Activated naive CD8-positive, alpha-beta T cell treated with anti-CD3 and anti-CD28 coated beads, Interleukin-2, amount 50 U/mL, for 24 hours (primary cell): ENCODE results near the gene MLANA.

ENCODE experiments used
- ATAC-seq: fragments of 150-1000 bp; cut with Tn5 transposase; one replicate; pipeline ENCODE4 v1.10.0; 2021
- DNase-seq: peaks from one replicate; pipeline ENCODE4 v3.0.0; 2021
- H3K27ac Mint-ChIP-seq: one replicate; pipeline ENCODE4 v1.8.0; 2021; ENCODE audit warnings: mild to moderate bottlenecking, mixed read lengths
- H3K27me3 Mint-ChIP-seq: one replicate; pipeline ENCODE4 v1.8.0; 2021; ENCODE audit warnings: mixed read lengths
- H3K36me3 Mint-ChIP-seq: one replicate; pipeline ENCODE4 v1.8.0; 2021; ENCODE audit warnings: low read depth, mixed read lengths
- H3K4me1 Mint-ChIP-seq: one replicate; pipeline ENCODE4 v1.8.0; 2021; ENCODE audit warnings: mixed read lengths
- H3K4me3 Mint-ChIP-seq: one replicate; pipeline ENCODE4 v1.8.0; 2021; ENCODE audit warnings: mild to moderate bottlenecking, moderate library complexity, mixed read lengths
- H3K9me3 Mint-ChIP-seq: one replicate; pipeline ENCODE4 v1.8.0; 2021; ENCODE audit warnings: mixed read lengths

The MLANA gene

DNA sequence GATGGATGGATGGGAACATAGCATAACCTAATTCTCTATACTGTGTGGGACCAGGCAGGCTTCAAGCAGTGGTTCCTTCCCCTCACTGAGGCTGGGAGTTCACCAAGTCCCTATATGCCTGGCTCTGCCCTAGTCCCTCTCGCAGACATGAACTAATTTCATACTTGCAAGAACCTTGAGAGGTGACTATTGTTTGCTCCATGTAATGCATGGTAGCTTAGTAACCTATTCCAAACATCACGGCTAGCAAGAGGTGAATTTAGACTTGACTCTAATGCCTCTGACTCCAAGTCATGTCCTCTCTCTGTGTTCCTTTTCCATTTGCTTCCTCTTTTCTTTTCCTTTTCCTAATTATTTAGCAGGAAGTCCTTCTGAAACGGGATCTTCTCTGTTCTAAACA lies 31.9 kb upstream of the MLANA start:
- H3K4me1 Mint-ChIP-seq, result peaks cover 11% of the 10 kb centered on the region
- ATAC-seq, result no peak
- DNase-seq, result no peak
- H3K36me3 Mint-ChIP-seq, result peaks cover 2% of the 10 kb centered on the region
- H3K27me3 Mint-ChIP-seq, result no peaks in the 10 kb centered on the region
- no peak overlapping the region for H3K27ac Mint-ChIP-seq
- H3K9me3 Mint-ChIP-seq, result no peaks in the 10 kb centered on the region
- H3K4me3 Mint-ChIP-seq, result no peak overlapping the region

DNA sequence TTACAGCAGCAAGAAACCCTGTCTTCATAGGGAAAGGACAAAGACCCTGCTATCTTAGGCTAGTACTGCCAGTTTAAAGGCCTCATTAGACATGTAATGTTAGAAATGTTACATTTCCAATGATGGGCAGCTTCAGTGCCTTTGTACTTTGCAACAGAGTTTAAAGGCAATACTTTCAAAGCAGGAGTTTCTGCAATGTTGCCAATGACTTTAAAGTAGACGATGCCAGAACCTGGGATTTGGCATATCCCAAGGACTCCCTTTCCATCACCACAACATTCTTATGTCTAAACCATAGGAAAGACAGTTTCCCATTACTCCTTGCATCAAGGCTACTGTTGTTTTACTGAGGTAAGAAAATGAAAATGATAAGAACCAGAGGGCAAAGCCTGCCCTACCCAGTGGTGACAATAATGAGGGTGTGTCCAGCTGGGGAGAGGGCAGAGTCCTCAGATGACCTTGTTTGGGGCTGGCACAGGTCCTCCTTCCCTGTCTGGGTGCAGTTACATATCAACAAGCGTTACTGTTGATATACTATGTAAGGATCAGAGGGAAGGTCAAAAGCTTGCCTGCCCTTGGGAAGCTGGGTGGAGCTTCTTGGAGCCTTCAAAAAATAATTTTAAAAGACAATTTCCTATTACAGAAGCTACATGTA lies 27.5 kb upstream of the MLANA start:
- Mint-ChIP-seq H3K9me3 (no peaks in the 10 kb centered on the region), H3K36me3 (no peaks in the 10 kb centered on the region), H3K27ac (no peak overlapping the region), H3K4me1 (no peaks in the 10 kb centered on the region), H3K4me3 (no peak overlapping the region), H3K27me3 (no peaks in the 10 kb centered on the region)
- no peak for DNase-seq
- ATAC-seq, result no peak

GRCh38 chr9:5864446-5864845 lies 26.2 kb upstream of the MLANA start:
- Mint-ChIP-seq H3K4me3 (no peak overlapping the region), H3K27me3 (no peaks in the 10 kb centered on the region), H3K36me3 (no peaks in the 10 kb centered on the region), H3K9me3 (no peaks in the 10 kb centered on the region), H3K4me1 (peaks cover 1% of the 10 kb centered on the region), H3K27ac (no peak overlapping the region)
- DNase-seq, result no peak
- ATAC-seq, result no peak

DNA sequence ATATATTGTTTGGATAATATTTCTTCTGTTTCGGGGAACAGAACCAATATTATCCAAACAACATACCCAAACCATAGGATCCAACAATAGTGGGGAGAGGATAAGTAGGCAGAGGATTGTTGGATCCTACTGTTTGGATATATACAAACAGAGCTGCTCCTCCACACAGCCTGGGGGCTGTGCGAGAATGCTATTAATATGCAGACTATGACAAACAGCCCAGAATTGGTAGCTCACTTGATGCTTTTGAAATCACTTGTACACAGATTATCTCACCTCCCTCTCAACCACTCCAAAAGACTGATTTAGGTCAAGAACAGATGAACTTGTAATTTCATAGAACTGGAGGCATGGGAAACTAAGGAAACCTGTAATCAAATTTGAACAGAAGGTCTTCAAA lies 24.4 kb upstream of the MLANA start:
- ATAC-seq (no peak), DNase-seq (no peak)
- H3K27me3 Mint-ChIP-seq, result no peaks in the 10 kb centered on the region
- no peaks in the 10 kb centered on the region for H3K9me3 Mint-ChIP-seq
- H3K4me3 Mint-ChIP-seq, result no peak overlapping the region
- no peak overlapping the region for H3K27ac Mint-ChIP-seq
- peaks cover 7% of the 10 kb centered on the region for H3K4me1 Mint-ChIP-seq
- H3K36me3 Mint-ChIP-seq, result no peaks in the 10 kb centered on the region

- ATAC-seq (no peak), DNase-seq (no peak)
- H3K9me3 Mint-ChIP-seq, result no peaks in the 10 kb centered on the region
- H3K4me1 Mint-ChIP-seq, result peaks cover 7% of the 10 kb centered on the region
- no peak overlapping the region for H3K27ac Mint-ChIP-seq
- H3K36me3 Mint-ChIP-seq, result no peaks in the 10 kb centered on the region
- no peak overlapping the region for H3K4me3 Mint-ChIP-seq
- H3K27me3 Mint-ChIP-seq, result no peaks in the 10 kb centered on the region
Observed at GRCh38 chr9:5866685-5867084, 24.0 kb upstream of the MLANA start.

DNA sequence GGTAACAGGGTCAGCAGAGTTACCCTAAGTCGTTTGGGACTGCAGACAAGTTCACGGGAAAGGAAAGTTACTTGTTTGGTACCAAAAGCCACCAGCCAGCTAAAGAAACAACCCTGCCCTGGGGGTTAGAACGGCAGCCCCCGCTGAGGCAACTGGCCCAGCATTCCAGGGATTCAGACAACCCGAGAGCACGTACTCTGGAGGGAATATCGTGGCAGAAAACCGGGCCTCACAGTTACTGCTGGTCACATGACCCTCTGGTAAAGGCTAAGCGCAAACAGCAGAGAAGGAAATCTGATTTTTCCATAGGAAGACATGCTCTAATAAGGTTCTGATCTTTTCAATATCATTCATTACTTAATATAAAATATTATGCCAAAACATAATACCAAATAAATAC lies 22.5 kb upstream of the MLANA start:
- Mint-ChIP-seq H3K27ac (no peak overlapping the region), H3K4me3 (no peak overlapping the region), H3K27me3 (no peaks in the 10 kb centered on the region), H3K9me3 (no peaks in the 10 kb centered on the region), H3K36me3 (no peaks in the 10 kb centered on the region), H3K4me1 (peaks cover 7% of the 10 kb centered on the region)
- no peak for DNase-seq
- no peak for ATAC-seq

DNA sequence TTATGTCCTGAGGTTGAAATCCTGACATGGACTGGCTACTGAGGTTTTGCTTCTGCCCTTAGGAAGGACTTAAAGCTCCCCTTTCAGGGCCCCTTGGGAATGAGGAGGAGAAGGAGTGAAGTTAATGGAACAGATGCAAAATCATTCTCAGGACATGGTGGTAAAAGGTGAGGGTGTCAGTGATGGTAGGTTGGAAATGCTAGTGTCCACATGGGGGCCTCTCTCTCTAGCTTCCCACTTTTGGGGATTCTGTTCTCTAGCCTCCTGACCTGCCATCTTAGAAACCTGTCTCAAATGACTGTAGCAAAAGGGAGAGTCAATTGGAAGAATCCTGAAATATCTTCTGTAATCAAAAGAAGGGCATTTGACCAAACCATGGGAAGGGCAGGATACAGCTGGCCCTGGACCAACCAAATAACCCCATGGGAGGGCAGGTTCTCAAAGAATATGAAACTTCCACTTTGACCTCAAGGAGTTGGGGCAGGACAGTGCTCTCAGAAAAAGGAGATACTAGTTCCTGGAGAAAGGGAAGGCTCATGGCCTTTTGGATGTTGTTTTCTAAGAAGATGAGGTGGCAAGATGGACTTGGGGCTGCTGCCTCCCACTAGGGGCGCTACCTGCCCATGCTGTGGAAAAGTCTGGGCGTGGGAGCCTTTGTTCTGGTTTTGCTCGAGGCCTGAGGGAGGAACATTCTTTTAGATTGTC lies 21.2 kb upstream of the MLANA start:
- DNase-seq (peak; percentile 27), ATAC-seq (peak; percentile 46)
- peak overlapping the region; percentile 31 for H3K27ac Mint-ChIP-seq
- no peaks in the 10 kb centered on the region for H3K27me3 Mint-ChIP-seq
- no peak overlapping the region for H3K4me3 Mint-ChIP-seq
- H3K4me1 Mint-ChIP-seq, result peaks cover 7% of the 10 kb centered on the region
- H3K9me3 Mint-ChIP-seq, result no peaks in the 10 kb centered on the region
- H3K36me3 Mint-ChIP-seq, result no peaks in the 10 kb centered on the region

GRCh38 chr9:5870020-5870339 lies 20.7 kb upstream of the MLANA start:
- no peaks in the 10 kb centered on the region for H3K9me3 Mint-ChIP-seq
- no peak overlapping the region for H3K4me3 Mint-ChIP-seq
- peaks cover 7% of the 10 kb centered on the region for H3K4me1 Mint-ChIP-seq
- no peak for ATAC-seq
- peak overlapping the region; percentile 31 for H3K27ac Mint-ChIP-seq
- H3K27me3 Mint-ChIP-seq, result no peaks in the 10 kb centered on the region
- DNase-seq, result no peak
- H3K36me3 Mint-ChIP-seq, result no peaks in the 10 kb centered on the region

- Mint-ChIP-seq H3K9me3 (no peaks in the 10 kb centered on the region), H3K4me3 (no peak overlapping the region), H3K27me3 (no peaks in the 10 kb centered on the region), H3K36me3 (no peaks in the 10 kb centered on the region), H3K4me1 (peaks cover 7% of the 10 kb centered on the region), H3K27ac (no peak overlapping the region)
- no peak for ATAC-seq
- no peak for DNase-seq
Observed at GRCh38 chr9:5870691-5871090, 20.0 kb upstream of the MLANA start.

DNA sequence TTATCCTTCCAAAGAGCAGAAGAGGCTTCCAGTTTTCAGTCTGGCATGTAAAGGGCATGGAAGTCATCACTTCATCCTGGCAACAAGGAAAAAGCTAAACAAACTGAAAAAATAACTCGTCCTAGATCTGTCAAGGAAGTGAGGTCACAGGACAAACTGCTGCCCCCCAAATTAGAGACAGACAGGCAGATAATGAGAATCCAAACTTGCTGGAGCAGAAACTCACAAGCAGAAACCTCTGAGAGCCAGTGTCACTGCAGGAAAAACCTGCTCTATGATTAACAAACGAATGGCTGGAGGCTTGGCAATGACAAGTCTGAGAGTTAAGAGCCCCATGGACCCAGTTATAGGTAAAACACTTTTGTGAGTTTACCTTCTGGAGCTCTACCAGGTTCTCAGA lies 18.9 kb upstream of the MLANA start:
- H3K4me3 Mint-ChIP-seq, result no peak overlapping the region
- ATAC-seq, result no peak
- DNase-seq, result no peak
- no peaks in the 10 kb centered on the region for H3K27me3 Mint-ChIP-seq
- H3K4me1 Mint-ChIP-seq, result peaks cover 7% of the 10 kb centered on the region
- H3K36me3 Mint-ChIP-seq, result no peaks in the 10 kb centered on the region
- no peak overlapping the region for H3K27ac Mint-ChIP-seq
- H3K9me3 Mint-ChIP-seq, result no peaks in the 10 kb centered on the region

DNA sequence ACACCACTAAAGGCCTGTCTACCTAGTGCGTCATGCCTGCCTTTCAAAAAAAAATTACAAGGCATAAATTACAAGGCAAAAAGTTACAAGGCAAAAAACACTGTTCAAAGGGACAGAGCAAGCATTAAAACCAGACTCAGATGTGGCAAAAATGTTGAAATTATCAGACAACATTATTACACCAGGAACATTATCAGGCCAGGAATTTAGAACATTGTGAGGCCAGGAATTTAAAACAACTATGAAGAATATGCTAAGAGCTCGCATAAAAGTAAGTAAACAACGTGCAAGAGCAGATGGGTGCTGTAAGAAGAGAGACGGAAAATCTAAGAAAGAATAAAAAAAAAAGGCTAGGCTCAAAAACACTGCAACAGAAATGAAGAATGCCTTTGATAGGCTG lies 18.2 kb upstream of the MLANA start:
- ATAC-seq (no peak), DNase-seq (no peak)
- no peak overlapping the region for H3K4me3 Mint-ChIP-seq
- no peak overlapping the region for H3K27ac Mint-ChIP-seq
- H3K4me1 Mint-ChIP-seq, result peaks cover 7% of the 10 kb centered on the region
- H3K27me3 Mint-ChIP-seq, result no peaks in the 10 kb centered on the region
- H3K9me3 Mint-ChIP-seq, result no peaks in the 10 kb centered on the region
- H3K36me3 Mint-ChIP-seq, result no peaks in the 10 kb centered on the region

DNA sequence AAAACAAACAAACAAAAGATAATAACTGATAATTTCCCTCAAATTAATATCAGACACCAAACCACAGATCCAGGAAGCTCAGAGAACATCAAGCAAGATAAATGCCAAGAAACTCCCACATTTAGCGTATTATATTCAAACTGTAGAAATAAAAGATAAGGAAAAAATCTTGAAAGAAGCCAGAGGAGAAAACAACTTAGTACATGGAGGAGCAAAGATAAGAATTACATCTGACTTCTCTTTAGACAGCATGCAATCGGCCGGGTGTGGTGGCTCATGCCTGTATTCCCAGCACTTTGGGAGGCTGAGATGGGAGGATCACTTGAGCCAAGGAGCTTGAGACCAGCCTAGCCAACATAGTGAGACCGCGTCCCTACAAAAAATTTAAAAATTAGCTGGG lies 17.2 kb upstream of the MLANA start:
- ATAC-seq, result no peak

DNA sequence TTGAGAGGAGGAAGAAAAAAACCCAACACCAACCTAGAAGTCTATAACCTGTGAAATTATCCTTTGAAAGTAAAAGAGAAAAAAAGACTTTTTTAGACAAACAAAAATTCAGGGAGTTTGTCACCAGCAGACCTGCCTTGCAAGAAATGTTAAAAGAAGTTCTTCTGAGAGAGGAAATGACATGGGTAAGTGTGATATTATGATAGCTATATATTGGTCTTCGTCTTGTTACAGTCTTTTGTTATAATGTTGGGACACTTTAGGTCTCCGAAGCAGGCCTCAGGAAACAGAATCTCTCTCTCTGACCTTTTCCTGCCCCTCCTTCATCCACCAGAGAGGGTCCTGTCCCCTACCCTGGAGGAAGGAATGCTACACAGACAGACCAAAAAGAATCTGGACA lies 16.6 kb upstream of the MLANA start:
- Mint-ChIP-seq H3K9me3 (no peaks in the 10 kb centered on the region), H3K4me1 (peaks cover 7% of the 10 kb centered on the region), H3K27ac (no peak overlapping the region), H3K27me3 (no peaks in the 10 kb centered on the region), H3K4me3 (no peak overlapping the region), H3K36me3 (no peaks in the 10 kb centered on the region)
- ATAC-seq (no peak), DNase-seq (no peak)

More for the DNA sequence above, 17.2 kb upstream of the MLANA start:
- no peak overlapping the region for H3K4me3 Mint-ChIP-seq
- H3K27ac Mint-ChIP-seq, result no peak overlapping the region
- H3K36me3 Mint-ChIP-seq, result no peaks in the 10 kb centered on the region
- no peaks in the 10 kb centered on the region for H3K9me3 Mint-ChIP-seq
- peaks cover 7% of the 10 kb centered on the region for H3K4me1 Mint-ChIP-seq
- no peaks in the 10 kb centered on the region for H3K27me3 Mint-ChIP-seq
- DNase-seq, result no peak

DNA sequence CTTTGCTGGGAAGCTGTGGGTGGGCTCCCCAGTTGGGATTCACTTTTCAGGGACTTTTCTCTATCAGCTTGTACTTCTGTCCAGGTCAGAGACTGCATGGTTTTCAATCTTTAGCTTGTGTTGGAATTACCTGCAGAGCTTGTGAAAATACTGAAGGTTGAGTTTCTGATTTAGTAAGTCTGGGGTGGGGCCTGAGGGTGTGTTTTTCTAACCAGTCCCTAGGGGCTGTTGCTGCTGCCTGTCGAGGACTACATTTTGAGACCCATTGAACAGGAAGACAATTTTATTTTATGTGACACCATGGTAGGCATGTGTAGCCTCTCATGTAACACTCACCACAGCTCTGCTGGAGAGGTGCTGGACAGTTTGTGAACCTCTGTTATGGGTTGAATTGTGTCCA lies 14.7 kb upstream of the MLANA start:
- Mint-ChIP-seq H3K27ac (no peak overlapping the region), H3K4me3 (no peak overlapping the region), H3K9me3 (no peaks in the 10 kb centered on the region), H3K27me3 (no peaks in the 10 kb centered on the region), H3K36me3 (no peaks in the 10 kb centered on the region), H3K4me1 (peaks cover 3% of the 10 kb centered on the region)
- ATAC-seq (no peak), DNase-seq (no peak)

DNA sequence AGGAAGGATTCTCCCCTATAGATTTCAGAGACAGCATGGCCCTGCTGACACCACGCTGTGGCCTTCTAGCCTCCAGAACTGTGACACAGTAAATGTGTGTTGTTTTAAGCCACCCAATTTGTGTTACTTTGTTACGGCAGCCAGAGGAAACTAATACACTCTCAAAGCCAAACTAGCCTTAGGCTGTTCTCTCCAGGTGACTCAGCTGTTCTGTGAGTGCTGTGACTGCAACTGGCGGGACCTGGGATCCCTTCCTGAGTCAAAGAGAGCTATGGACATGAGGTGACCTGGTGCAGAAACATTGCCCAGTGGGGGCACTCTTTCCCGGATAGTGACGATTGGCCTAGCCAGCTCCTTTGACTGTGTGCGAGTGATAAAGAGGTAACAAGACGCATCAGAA lies 14.0 kb upstream of the MLANA start:
- Mint-ChIP-seq H3K9me3 (no peaks in the 10 kb centered on the region), H3K4me1 (peaks cover 3% of the 10 kb centered on the region), H3K27ac (no peak overlapping the region), H3K27me3 (no peaks in the 10 kb centered on the region), H3K36me3 (no peaks in the 10 kb centered on the region), H3K4me3 (no peak overlapping the region)
- DNase-seq, result no peak
- ATAC-seq, result no peak
